Mammary epithelial cell (primary cell): ENCODE data around the gene KRTAP3-2.

Source experiments
- CTCF ChIP-seq, 2 donors: IDR thresholded peaks in 1 of 2; conservative IDR thresholded peaks in 1 of 2; 2 replicates each; pipeline ENCODE4 v1.5.1; 2011 to 2012; ENCODE audit warnings: inconsistent platforms in 2 of 2, low read length in 2 of 2, mild to moderate bottlenecking in 2 of 2, control low read depth in 1 of 2, low read depth in 1 of 2; ENCODE audit not compliant: insufficient read depth in 1 of 2; ENCODE audit errors: extremely low read depth in 1 of 2
- EZH2 ChIP-seq: IDR thresholded peaks from 2 replicates; pipeline ENCODE4 v1.6.1; 2012; ENCODE audit warnings: low read length, inconsistent platforms, borderline replicate concordance

GRCh38 chr17:40966848-40967247, 32.9 kb downstream of the KRTAP3-2 start, which contains the start of gene KRT39:
- TF ChIP-seq CTCF (conservative IDR thresholded peaks at IDR 0.05 in 1 of 2, IDR thresholded peaks at IDR 0.05 in 1 of 2; ENCODE audit: extremely low read depth in 1 of 2, insufficient read depth in 1 of 2, low read depth in 1 of 2, low read length in 2 of 2) = no peak
- no peak for TF ChIP-seq EZH2
